Type B pancreatic cell (in vitro differentiated cells): ENCODE results near the gene NHSL1. TPM values are rescaled to one million over a fixed set of nuclear protein-coding genes. Genes with fewer than 3 reads are reported as not detected.

Experiments
- DNase-seq: peaks from one replicate; pipeline ENCODE4 v3.0.0; 2021; ENCODE audit warnings: mixed read lengths; ENCODE audit not compliant: unreplicated experiment; ENCODE audit errors: extremely low spot score
- H3K27ac Mint-ChIP-seq: 2 replicates; pipeline ENCODE4 v1.8.0; 2021; ENCODE audit warnings: mild to moderate bottlenecking, mixed read lengths
- H3K27me3 Mint-ChIP-seq: 2 replicates; pipeline ENCODE4 v1.8.0; 2021; ENCODE audit warnings: mixed read lengths
- H3K36me3 Mint-ChIP-seq: 2 replicates; pipeline ENCODE4 v1.8.0; 2021; ENCODE audit warnings: mixed read lengths
- H3K4me1 Mint-ChIP-seq: one replicate; pipeline ENCODE4 v1.8.0; 2021; ENCODE audit warnings: mixed read lengths; ENCODE audit not compliant: unreplicated experiment
- H3K4me3 Mint-ChIP-seq: 2 replicates; pipeline ENCODE4 v1.8.0; 2021; ENCODE audit warnings: mild to moderate bottlenecking, mixed read lengths
- H3K9me3 Mint-ChIP-seq: 2 replicates; pipeline ENCODE4 v1.8.0; 2021; ENCODE audit warnings: mixed read lengths
- long read RNA-seq: library from polyadenylated mRNA; unstranded; transcript quantifications from one replicate; pipeline ENCODE4 v2.0.0, GENCODE V29; 2020
- total RNA-seq: library from RNA; stranded (reverse); gene quantifications from 2 replicates; pipeline ENCODE4 v1.2.1, GENCODE V29; 2021; ENCODE audit warnings: low replicate concordance
- TF ChIP-seq, protein P1 (sequence below): fragments of 200-600 bp; sonication (generic); conservative IDR thresholded peaks from 2 replicates; pipeline ENCODE4 v1.5.0; 2021; ENCODE audit warnings: antibody characterized with exemption, mild to moderate bottlenecking

The NHSL1 gene, protein sequence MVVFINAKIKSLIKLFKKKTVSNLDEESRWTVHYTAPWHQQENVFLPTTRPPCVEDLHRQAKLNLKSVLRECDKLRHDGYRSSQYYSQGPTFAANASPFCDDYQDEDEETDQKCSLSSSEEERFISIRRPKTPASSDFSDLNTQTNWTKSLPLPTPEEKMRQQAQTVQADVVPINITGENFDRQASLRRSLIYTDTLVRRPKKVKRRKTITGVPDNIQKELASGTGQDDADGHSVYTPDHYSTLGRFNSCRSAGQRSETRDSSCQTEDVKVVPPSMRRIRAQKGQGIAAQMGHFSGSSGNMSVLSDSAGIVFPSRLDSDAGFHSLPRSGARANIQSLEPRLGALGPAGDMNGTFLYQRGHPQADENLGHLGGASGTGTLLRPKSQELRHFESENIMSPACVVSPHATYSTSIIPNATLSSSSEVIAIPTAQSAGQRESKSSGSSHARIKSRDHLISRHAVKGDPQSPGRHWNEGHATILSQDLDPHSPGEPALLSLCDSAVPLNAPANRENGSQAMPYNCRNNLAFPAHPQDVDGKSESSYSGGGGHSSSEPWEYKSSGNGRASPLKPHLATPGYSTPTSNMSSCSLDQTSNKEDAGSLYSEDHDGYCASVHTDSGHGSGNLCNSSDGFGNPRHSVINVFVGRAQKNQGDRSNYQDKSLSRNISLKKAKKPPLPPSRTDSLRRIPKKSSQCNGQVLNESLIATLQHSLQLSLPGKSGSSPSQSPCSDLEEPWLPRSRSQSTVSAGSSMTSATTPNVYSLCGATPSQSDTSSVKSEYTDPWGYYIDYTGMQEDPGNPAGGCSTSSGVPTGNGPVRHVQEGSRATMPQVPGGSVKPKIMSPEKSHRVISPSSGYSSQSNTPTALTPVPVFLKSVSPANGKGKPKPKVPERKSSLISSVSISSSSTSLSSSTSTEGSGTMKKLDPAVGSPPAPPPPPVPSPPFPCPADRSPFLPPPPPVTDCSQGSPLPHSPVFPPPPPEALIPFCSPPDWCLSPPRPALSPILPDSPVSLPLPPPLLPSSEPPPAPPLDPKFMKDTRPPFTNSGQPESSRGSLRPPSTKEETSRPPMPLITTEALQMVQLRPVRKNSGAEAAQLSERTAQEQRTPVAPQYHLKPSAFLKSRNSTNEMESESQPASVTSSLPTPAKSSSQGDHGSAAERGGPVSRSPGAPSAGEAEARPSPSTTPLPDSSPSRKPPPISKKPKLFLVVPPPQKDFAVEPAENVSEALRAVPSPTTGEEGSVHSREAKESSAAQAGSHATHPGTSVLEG (N-terminal part only)
- total RNA-seq, result 29.7 and 63.9 TPM in 2 replicates
- long read RNA-seq, partial matches to known transcripts, result 1 of 12 reads
- long read RNA-seq, other reads (novel, unspliced or antisense), result 9 of 12 reads

DNA sequence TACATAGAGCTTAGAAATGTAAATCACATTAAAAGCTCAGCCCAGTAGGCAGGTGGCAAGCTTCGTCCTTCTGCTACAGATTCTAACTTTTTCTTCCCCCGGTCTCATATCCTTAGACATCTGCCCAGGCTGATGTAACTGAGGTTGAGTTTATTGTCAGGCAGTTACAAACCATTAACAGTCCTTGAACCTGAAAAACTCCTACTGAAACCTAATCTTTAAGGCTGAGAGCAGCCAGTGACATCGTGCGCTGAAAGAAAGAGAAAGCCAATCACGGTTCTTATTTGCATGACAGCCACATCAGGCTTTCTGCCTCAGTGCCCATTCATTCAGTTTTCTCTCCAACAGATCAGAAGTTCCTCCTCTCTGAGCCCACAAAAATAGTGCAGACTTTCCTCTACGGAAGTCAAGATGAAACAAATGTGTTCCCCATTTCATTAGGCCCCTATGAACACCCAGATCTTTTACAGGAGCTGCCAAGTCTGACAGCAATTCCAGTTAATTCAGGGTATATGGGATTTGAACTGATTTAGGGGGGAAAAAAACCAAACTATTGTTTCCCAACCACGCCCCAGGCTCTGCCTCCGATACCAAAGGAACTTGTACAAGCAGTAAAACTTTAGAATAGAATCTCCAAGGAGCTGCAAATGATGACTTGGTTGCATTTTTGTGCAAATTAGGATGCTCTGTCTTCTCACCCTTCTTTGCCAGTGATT lies at the start of gene NHSL1:
Gene NHSL1 (minus strand): TSS at position 192 of the 716 bp plus-strand sequence. CDS start 204 bp downstream, outside the sequence.
- H3K9me3 Mint-ChIP-seq, result no peaks in the 10 kb centered on the region
- peaks cover 33% of the 10 kb centered on the region for H3K4me1 Mint-ChIP-seq
- peaks cover 4% of the 10 kb centered on the region for H3K36me3 Mint-ChIP-seq
- peak within 1 kb of the TSS; percentile 71 for H3K27ac Mint-ChIP-seq
- peak within 1 kb of the TSS; percentile 79 for H3K4me3 Mint-ChIP-seq
- TF ChIP-seq, protein P1, sequence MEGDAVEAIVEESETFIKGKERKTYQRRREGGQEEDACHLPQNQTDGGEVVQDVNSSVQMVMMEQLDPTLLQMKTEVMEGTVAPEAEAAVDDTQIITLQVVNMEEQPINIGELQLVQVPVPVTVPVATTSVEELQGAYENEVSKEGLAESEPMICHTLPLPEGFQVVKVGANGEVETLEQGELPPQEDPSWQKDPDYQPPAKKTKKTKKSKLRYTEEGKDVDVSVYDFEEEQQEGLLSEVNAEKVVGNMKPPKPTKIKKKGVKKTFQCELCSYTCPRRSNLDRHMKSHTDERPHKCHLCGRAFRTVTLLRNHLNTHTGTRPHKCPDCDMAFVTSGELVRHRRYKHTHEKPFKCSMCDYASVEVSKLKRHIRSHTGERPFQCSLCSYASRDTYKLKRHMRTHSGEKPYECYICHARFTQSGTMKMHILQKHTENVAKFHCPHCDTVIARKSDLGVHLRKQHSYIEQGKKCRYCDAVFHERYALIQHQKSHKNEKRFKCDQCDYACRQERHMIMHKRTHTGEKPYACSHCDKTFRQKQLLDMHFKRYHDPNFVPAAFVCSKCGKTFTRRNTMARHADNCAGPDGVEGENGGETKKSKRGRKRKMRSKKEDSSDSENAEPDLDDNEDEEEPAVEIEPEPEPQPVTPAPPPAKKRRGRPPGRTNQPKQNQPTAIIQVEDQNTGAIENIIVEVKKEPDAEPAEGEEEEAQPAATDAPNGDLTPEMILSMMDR, result no peak
- no peak for DNase-seq
- H3K27me3 Mint-ChIP-seq, result no peaks in the 10 kb centered on the region

DNA sequence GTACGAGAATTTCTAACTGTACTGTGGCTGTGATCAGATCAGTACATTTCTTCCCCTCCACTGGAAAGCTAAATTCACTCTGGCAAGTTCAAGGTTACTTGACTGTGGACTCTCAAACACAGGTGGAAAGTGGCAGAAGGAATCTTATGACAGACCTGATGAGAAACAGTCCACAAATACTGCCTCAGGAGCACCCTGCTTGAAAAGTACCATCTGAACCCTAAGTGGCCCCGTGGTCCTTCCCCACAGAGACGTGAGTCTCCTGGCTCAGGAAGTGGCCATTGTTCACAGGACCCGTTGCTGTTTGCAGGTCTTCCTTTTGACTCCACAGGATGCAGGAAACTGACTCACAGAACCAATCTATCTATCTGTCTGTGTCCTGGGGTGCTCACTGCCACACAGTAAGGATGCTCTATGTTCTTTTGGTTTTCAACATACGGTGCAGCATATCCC lies 47.5 kb upstream of the NHSL1 start:
- no peak overlapping the region for H3K27ac Mint-ChIP-seq
- no peaks in the 10 kb centered on the region for H3K27me3 Mint-ChIP-seq
- H3K4me1 Mint-ChIP-seq, result peaks cover 28% of the 10 kb centered on the region
- H3K4me3 Mint-ChIP-seq, result no peak overlapping the region
- TF ChIP-seq, protein P1, result no peak
- no peak for DNase-seq
- no peaks in the 10 kb centered on the region for H3K9me3 Mint-ChIP-seq
- peaks cover 3% of the 10 kb centered on the region for H3K36me3 Mint-ChIP-seq

DNA sequence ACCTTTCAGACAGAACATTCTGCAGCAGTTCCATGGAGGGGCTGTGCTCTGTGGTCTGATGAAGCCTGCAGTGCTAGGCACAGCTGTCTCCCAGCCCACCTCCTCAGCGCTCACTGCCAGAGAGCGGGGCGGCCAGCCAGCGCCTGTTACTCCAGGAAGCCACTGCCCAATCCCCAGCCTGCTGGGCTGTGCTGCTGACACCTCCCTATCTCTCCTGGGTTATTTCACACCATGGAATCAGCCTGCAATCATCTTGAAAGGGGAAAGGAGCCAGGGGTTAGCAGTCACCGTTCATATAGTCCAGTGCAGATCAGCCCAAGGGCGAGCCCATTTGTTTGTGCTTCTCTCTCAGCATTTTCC lies 46.3 kb upstream of the NHSL1 start:
- Mint-ChIP-seq H3K27me3 (no peaks in the 10 kb centered on the region), H3K27ac (peak overlapping the region; percentile 57), H3K9me3 (no peaks in the 10 kb centered on the region), H3K36me3 (peaks cover 3% of the 10 kb centered on the region), H3K4me3 (peak overlapping the region; percentile 70), H3K4me1 (peaks cover 32% of the 10 kb centered on the region)
- no peak for DNase-seq
- TF ChIP-seq, protein P1, result no peak

DNA sequence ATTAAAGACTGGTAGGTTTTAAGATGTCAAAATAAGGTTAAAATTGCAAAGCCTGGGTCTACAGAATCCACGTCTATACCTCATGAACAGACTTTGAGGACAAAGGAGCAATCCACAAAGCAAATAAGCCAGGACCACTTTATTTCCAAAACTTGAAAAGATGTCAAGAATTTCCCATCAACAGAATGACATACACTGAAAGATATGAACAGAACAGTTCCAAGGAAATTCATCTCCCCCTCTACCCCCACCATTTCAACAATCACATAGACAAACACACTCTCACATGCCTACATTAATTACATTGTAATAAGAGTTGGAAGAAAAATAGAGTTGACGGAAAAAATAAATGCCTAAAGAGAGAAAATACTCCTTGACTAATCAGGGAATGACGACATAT lies 45.2 kb upstream of the NHSL1 start:
- no peak for DNase-seq
- Mint-ChIP-seq H3K27ac (no peak overlapping the region), H3K4me3 (peak overlapping the region; percentile 62), H3K9me3 (no peaks in the 10 kb centered on the region), H3K27me3 (no peaks in the 10 kb centered on the region), H3K36me3 (peaks cover 3% of the 10 kb centered on the region), H3K4me1 (peaks cover 34% of the 10 kb centered on the region)
- TF ChIP-seq, protein P1, result no peak
